Jurkat, Clone E6-1 (cell line): ENCODE data around the gene PRSS23. TPM values are rescaled to one million over a fixed set of nuclear protein-coding genes. Genes with fewer than 3 reads are reported as not detected.
"Not testable (repeated sequence)": the region's sequence is repeated elsewhere in the genome, so short reads cannot be mapped to it uniquely, and the experiment has no call there.

Experiments used
- DNase-seq: peaks from one replicate; pipeline ENCODE4 v3.0.0-alpha.2; 2011; ENCODE audit warnings: low read depth, low spot score
- H3K4me3 ChIP-seq: 2 replicates; pipeline ENCODE4 v1.5.1; 2011; ENCODE audit warnings: mild to moderate bottlenecking, low read length, control low read depth, moderate library complexity
- polyA plus RNA-seq: library from polyadenylated mRNA; unstranded; fragments of >200 nt; gene quantifications from one replicate; pipeline ENCODE4 v1.2.1, GENCODE V29; 2012; ENCODE audit warnings: missing spikeins; ENCODE audit not compliant: insufficient read length, insufficient read depth

The PRSS23 gene, protein sequence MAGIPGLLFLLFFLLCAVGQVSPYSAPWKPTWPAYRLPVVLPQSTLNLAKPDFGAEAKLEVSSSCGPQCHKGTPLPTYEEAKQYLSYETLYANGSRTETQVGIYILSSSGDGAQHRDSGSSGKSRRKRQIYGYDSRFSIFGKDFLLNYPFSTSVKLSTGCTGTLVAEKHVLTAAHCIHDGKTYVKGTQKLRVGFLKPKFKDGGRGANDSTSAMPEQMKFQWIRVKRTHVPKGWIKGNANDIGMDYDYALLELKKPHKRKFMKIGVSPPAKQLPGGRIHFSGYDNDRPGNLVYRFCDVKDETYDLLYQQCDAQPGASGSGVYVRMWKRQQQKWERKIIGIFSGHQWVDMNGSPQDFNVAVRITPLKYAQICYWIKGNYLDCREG
- polyA plus RNA-seq = not detected

DNA sequence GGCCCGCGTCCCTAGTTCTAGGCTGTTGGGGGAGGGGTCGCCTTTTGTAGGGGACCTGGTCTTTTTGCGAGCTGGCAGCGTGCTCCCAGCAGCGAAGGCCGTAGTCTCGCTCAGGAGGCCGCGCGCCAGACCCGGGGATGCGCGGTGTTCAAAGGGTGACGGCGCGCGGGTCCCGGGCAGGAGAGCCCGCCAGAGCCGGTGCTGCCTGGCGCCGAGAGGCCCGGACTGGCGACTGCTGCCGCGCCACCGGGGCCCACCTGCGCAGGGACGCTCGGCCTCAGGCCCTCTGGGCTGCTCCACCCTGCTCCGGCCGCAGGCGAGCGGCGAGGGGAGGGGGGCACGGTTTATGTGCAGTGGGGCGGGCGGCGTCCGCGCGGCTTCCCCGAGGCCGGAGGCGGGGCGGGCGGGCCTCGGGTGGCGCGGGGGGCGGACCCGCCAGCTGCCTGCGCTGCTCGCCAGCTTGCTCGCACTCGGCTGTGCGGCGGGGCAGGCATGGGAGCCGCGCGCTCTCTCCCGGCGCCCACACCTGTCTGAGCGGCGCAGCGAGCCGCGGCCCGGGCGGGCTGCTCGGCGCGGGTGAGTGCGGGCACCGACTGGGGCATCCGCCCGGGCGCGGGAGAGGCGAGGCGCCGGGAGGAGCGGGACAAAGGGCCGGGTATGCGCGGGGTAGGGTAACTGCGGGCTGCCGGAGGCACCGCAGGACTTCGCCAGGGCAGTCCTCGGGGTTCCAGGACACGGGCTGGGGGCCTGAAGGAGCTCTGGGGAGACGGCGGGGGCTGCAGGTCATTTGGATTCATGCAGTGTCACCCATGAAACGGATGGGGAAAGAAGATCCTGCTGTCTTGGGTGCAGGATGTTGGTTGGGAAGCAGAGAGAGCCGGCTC is at the start of gene PRSS23:
Gene PRSS23, plus strand, starts transcription at position 467 of the 884 bp plus-strand sequence. CDS start 7,102 bp downstream, outside the sequence.
- H3K4me3 ChIP-seq = no peak within 1 kb of the TSS
- no peak for DNase-seq

DNA sequence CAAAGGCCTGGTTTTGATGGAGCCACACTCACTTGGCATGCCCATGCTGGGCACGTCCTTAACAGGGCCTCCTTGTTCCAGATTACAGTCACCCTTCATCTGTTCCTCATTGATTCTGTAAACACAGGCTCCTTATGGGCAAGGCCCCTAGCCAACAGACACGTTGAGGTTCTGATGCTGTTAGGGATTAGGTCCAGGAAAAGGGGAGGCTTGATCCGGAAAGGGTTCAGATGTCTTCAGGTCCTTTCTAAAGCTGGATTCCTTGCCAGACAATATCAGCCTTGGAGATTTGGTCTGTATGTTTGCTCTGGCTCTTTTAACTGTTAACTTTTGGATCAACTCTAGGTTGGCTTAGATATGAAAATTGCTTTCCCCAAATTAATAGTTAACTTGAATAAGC is 46.9 kb upstream of the PRSS23 start:
- DNase-seq = no peak

DNA sequence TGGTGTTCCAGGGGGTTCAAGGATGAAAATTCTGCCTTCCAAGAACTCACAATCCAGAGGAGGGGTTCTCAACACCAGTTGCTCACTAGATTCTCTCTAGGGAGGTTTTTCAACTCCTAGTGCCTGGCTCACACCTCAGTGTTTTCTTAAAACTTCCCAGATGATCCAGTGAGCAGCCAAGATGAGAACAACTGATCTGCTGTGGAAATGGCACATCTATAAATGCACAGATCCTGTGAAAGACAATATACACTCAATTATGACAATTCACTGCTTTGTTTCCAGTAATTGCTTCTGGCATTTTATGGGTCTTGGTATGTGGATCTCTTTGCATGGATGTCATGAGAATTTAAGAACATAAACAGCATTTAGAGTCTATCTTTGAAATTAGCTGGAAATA is 45.2 kb upstream of the PRSS23 start:
- DNase-seq = no peak
- no peak overlapping the region for H3K4me3 ChIP-seq

More for the DNA sequence above, 46.9 kb upstream of the PRSS23 start:
- H3K4me3 ChIP-seq = no peak overlapping the region

DNA sequence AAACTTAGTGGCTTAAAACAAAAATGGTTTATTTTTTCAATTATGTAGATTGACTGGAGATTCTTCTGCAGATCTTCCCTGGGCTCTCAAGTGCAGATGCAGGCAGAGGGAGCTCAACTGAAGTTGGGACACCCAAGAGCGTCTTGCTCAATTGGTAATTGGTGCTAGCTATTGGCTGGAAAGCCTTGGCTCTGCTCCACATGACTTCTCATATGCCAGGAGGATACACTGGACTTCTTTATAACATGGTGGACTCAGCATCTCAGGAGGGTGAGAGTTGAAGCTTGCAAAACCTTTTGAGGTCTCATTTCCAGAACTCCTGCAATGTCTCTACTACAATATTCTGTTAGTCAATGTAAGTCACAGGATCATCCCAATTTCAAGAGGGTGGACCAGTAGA is 42.2 kb upstream of the PRSS23 start:
- H3K4me3 ChIP-seq = no peak overlapping the region
- no peak for DNase-seq

DNA sequence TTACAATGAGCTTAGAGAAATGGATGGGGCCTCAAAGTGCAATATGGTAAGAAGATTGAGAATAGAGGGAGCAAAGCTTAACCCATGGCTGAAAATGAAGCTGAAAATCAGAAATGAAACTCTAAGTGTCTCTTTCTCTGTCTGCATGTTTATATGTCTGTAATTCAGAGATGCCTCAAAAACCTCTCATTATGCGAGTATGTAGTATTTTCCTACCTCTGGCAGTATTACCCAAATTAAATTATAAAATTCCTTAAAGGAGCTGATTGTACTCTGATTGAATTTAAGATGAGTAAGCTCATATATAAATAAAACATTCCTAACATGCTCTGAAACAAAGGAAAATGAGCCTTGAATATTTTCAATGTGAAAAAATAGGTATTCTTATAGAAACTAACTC is 39.8 kb upstream of the PRSS23 start:
- no peak overlapping the region for H3K4me3 ChIP-seq
- no peak for DNase-seq

DNA sequence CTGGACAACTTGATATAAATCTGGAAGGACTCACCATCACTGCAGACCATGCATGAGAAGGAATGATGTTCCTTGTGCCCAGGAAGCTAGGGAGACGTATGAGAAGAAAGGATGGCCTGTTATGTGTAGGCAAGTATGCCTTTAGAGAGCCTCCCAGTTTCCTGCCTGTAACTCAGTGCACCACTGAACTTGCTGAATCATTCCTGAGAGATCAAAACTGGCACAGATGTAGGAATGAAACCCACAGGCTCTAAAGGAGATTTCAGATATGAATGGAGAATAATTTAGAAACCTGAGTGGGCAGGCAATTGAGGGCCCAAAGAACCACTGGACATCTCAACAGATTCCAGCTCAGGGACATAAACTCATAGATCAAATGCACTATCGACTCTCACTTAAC is 38.4 kb upstream of the PRSS23 start:
- no peak for DNase-seq
- H3K4me3 ChIP-seq = no peak overlapping the region

DNA sequence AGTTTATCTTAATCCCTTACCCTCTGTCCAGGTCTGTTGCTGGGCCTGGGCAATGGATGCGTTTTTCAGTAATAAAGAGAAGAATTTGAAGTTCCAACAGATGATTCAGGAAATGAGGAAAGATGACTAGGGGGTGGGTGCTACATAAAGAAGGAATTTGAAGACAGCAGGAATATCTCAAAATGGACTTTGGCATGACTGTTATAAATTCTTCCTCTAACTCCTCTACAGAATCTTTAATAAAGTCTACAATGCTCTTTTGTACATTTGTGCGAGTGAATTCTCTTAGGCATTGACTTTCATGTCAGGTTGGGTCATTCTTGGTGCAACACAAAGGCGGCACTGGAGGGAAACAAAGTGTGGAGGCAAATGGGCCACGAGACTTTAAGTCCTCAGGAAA is 35.1 kb upstream of the PRSS23 start:
- DNase-seq = no peak
- H3K4me3 ChIP-seq = no peak overlapping the region

DNA sequence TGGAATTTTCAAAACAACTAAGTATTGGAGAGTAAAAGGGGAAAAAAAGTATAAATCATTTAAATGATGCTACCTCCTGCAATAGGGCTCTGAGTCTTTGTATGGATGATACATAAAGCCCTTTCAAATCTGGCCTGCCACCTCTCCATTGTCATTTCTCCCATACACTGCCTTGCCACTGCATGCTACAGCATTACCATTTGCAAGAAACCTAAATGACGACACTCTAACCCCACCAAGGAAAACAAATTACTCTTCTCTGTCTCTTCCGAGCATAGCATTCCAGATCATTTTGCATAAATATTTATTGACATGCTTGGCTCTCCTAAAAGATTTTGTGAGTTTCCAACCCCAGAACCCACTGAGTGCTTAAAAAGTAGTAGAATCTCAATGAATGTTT is 34.5 kb upstream of the PRSS23 start:
- DNase-seq = no peak
- H3K4me3 ChIP-seq = no peak overlapping the region

DNA sequence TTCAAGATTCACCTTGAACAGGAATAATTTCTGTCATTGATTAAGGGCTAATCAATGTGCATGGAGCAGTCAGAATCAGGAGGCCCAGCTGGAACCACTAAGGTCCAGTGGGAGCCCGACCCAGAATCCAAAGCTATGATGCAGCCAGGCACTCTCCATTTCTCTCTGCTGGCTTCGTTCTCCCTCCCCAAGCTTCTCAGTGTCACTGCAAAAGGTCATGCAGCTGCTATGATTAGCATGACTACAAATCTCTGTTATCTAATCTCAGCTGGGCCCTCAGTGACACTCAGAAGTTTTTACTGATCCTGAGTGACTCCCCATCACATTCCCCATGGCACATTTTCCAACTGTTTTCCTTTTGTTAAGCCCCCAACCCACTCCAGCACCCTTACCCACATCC is 31.1 kb upstream of the PRSS23 start:
- H3K4me3 ChIP-seq = no peak overlapping the region
- DNase-seq = no peak

DNA sequence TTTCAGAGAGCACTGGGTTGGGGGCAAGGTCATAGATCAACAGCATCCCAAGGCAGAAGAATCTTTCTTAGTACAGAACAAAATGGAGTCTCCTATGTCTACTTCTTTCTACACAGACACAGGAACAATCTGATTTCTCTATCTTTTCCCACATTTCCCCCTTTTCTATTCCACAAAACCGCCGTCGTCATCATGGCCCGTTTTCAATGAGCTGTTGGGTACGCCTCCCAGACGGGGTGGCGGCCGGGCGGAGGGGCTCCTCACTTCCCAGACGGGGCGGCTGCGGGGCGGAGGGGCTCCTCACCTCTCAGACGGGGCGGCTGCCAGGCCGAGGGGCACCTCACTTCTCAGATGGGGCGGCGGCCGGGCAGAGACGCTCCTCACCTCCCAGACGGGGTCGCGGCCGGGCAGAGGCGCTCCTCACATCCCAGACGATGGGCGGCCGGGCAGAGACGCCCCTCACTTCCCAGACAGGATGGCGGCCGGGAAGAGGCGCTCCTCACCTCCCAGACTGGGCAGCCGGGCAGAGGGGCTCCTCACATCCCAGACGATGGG is 29.8 kb upstream of the PRSS23 start:
- H3K4me3 ChIP-seq, DNase-seq: not testable (repeated sequence)

DNA sequence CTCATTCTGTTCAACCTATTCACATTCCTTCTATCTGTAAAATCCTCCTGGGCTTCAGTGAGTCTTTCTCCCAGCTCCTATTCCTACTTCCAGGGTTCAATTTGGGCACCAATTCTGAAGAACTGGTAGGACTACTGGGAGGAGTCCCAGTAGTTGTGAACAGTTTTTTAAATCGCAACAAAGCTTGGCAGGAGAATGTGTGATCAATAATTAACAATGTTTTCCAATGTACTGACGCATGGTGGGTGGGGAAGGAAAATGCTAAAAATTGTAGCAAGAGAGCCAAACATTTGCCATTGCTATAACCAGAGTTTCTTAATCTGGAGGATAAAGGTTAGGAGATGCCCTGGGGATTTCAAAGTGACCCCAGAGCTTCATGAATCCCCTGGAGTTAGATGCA is 27.3 kb upstream of the PRSS23 start:
- no peak overlapping the region for H3K4me3 ChIP-seq
- DNase-seq = no peak

DNA sequence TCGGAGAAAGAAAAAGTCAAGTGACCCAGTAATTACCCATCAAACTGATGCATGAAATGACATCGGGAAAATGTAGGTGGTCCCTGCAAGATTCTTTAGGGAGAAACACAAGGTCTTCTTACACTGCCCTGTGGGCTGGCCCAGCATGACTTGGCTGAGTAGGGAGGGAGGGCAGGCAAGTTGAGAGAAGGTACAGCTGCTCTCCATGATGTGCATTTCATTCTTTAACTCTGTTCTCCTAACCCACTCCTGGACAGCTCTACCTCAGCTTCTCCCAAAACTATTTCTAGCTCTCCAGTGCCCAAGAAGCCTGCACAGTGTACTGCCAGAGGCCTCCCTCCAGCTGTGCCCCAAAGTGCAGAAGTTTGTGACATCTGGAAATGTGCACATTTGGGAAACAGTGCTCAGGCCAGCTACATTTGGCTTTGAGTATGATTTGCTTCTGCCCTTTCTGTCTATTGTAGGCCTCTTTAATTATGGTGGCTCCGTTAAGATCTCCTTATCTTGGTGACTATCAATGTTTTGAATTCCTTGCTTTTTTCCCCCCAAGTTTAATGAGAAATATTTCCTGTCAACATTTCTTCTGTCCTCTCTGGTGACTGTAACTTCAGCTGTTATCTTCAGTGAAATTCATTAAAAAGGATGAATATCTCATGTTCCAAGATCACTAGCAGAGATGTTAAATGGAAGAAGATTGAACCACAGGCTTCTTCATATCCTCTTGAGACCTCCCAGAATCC is 26.7 kb upstream of the PRSS23 start:
- no peak overlapping the region for H3K4me3 ChIP-seq
- no peak for DNase-seq

DNA sequence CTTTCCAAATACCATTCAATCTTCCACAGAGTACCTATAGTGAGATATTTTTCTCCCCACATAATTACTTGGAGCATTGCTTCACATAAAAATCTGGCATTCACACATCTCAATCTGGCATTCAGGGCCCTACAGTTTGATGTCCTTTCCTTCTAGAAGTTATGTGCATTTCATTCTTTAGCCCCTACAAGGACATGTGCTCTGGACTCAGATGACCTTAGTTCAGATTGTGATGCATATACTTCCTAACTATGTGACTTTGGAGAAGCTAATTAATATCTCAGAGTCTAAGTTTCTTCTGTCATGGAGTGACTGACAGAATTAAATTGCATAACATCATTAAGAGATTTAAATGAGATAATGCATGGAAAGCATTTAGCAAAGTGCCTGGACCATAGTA is 25.9 kb upstream of the PRSS23 start:
- no peak overlapping the region for H3K4me3 ChIP-seq
- no peak for DNase-seq

DNA sequence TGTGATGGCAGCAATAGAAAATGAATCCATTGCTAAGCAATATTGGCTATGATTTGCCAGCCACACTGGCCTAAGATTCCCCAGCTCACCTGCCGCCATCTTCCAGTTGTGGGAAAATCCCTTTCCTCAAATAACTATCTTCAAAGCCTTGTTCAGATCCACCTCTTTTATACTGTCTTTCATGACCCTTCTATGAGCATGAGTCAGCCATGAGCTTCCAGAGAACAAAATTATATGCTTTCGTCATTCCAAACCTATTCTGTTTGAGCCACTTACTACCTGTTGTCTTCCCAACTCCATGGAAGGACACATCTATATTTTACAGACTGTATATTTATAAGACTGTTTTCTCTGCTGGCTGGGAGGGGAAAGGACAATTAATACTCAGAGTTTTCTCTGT is 25.0 kb upstream of the PRSS23 start:
- no peak for DNase-seq
- no peak overlapping the region for H3K4me3 ChIP-seq

DNA sequence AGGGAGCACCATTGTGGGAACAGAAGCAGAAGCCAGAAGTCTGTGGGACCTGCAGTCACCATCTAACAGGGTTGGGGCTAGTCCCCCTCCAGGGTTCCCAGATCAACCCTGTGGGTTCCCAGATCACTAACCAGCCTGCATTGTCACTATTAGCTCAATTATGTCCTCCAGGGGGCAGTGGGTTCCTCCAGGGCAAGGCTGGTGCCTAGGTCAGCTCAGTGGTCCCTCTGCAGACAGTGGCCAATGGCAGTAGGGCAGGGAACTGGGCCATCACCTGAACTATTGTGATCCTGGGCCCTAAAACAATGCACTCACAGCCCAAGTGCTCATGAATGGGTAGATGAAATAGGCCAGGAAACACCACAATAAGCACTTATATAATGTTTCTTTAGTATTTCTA is 18.8 kb upstream of the PRSS23 start:
- DNase-seq = no peak
- no peak overlapping the region for H3K4me3 ChIP-seq

DNA sequence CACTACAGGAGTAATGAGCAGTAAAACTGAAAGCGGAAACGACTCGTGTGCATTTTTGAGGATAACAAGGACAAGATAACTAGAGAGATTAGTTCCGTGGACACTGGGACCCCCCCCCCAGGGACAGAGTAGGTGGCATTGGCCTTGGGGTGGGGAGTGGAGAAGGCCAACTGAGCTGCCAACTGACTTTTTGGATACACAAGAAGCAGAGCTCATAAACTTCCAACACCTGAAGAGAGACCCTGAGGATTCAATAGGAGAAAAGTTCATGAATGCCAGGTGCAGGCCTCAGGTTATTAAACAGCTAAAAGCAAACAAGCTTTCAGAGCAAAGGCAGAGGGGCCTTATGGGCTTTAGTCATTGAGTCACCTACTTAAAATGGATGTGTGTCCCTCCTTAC is 17.6 kb upstream of the PRSS23 start:
- H3K4me3 ChIP-seq = no peak overlapping the region
- no peak for DNase-seq

DNA sequence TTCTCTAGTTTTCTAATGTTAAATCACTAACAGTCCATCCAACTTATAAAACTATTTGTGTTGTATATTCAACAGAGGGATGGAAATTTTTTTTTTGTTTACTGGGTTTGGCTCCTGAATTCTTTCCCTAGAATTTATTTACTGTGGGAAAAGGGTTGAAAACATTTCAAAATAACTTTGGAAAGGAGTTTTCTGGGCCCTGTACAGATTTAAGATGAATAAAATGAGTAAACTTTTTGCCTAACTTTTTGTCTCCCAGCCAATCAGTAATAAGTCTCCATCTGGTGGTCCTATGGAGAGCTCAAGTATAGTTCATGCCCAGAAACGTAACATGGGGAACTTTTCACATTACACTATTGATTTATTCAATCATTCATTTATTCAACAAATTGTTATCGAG is 16.7 kb upstream of the PRSS23 start:
- no peak for DNase-seq
- no peak overlapping the region for H3K4me3 ChIP-seq

DNA sequence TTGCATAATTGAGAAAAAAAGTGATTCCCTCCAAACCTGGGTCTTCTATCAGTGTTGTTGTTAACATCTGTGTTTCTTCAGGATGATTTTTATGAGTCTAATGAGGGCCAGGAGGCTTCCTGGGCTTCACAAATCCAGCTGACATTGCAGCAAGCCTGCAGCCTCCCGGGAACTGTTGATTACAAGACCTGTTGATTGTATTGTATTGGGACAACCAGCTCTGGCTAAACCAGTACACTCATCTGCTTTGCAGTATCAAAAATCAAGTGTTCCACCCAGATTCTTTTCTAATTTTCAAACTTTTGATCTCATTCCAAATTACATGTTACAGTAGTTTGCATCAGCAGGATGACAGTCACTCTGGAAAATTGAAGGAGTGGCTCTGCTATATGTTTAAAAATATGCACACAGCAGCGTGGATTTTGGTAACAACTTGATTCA is 16.1 kb upstream of the PRSS23 start:
- no peak overlapping the region for H3K4me3 ChIP-seq
- no peak for DNase-seq

DNA sequence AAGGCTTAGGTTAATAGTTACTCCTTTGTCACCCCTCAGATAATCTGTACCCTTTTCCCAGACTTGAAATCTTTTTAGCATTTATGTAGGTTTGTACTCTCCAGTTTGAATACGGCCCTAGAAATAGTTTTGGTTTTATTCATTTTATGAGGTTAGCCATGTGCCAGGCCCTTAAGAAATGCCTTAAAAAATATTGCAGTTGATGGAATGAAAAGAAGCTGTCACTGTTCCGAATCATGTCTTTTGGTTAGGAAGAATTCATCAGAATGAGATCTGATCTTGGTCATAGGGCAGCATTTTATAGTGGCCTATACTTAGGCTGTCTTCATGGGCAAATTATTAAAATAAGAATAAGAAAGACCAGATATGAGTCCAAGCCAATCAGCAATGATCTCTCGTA is 14.8 kb upstream of the PRSS23 start:
- DNase-seq = no peak

More for the DNA sequence above, 14.8 kb upstream of the PRSS23 start:
- no peak overlapping the region for H3K4me3 ChIP-seq
